Measurements from ENCODE around the gene COL2A1.

Gene COL2A1

DNA sequence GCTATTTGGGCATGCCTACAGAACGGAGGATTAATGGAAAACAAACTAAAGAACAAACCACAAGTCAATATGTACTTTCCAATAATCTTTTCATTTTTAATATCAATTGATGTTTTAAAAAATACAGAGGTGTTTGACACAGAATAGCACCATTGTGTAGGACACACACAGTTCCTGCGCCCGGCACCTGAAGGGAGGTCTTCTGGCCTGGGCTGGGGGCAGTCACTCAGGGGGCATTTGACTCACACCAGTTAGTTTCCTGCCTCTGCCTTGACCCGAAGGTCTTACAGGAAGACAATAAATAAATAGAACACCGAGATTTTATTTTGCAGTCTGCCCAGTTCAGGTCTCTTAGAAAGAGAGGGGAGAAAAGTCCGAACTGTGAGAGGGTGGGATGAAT lies 31.4 kb downstream of the COL2A1 start:
- no peaks in the 10 kb centered on the region for H3K79me2 ChIP-seq (ENCODE audit: insufficient read depth, low read length)
- H2AFZ ChIP-seq (ENCODE audit: low read depth, low read length, severe bottlenecking), result no peak overlapping the region
- H3K27me3 ChIP-seq (ENCODE audit: low read length), result no peaks in the 10 kb centered on the region
- H4K20me1 ChIP-seq (ENCODE audit: low read depth, low read length), result no peaks in the 10 kb centered on the region
- no peak overlapping the region for H3K4me2 ChIP-seq (ENCODE audit: low read depth, low read length, poor library complexity, severe bottlenecking)
- no peak overlapping the region for H3K9ac ChIP-seq (ENCODE audit: low read length)
- H3F3A ChIP-seq (ENCODE audit: insufficient read depth), result peaks cover 7% of the 10 kb centered on the region; the same call in 1 of the 2 replicates
- no peaks in the 10 kb centered on the region for H3K9me2 ChIP-seq (replicated peaks; ENCODE audit: insufficient read depth, low read length)
- H3K4me3 ChIP-seq (ENCODE audit: insufficient read depth, low read length, poor library complexity, severe bottlenecking), result no peak overlapping the region
- TF ChIP-seq EZH2phosphoT487 (conservative IDR thresholded peaks at IDR 0.05; ENCODE audit: low read length), result no peak
- TF ChIP-seq, protein P1, sequence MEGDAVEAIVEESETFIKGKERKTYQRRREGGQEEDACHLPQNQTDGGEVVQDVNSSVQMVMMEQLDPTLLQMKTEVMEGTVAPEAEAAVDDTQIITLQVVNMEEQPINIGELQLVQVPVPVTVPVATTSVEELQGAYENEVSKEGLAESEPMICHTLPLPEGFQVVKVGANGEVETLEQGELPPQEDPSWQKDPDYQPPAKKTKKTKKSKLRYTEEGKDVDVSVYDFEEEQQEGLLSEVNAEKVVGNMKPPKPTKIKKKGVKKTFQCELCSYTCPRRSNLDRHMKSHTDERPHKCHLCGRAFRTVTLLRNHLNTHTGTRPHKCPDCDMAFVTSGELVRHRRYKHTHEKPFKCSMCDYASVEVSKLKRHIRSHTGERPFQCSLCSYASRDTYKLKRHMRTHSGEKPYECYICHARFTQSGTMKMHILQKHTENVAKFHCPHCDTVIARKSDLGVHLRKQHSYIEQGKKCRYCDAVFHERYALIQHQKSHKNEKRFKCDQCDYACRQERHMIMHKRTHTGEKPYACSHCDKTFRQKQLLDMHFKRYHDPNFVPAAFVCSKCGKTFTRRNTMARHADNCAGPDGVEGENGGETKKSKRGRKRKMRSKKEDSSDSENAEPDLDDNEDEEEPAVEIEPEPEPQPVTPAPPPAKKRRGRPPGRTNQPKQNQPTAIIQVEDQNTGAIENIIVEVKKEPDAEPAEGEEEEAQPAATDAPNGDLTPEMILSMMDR (IDR thresholded peaks at IDR 0.05; ENCODE audit: insufficient read depth, low read length, poor library complexity, severe bottlenecking), result no peak
- H3K27ac ChIP-seq (ENCODE audit: low read depth, low read length), result no peak overlapping the region
- H3K36me3 ChIP-seq (ENCODE audit: low read length), result peaks cover 12% of the 10 kb centered on the region; the same call in 1 of the 2 replicates
- H3K9me3 ChIP-seq (ENCODE audit: insufficient read depth, low read length), result no peaks in the 10 kb centered on the region

DNA sequence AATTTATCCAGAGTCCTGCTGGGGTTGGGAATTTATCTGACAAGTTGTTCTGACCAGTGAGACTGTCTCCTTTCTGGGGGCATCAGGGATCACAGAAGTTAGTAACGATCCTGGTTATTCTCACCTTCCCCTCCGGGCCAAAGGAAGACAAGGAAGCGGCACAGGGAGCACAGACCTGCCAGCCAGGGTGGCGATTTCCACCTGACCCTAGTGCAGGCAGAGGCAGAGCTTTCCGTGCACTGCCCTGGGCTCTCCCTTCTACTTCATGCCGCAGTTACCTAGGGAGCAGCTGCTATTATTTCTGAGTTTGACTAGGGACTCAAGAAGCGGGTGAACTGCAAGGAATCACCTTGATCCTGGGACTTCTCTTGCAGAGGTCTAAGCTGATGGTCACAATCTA lies 33.4 kb downstream of the COL2A1 start:
- Histone ChIP-seq H2AFZ (ENCODE audit: low read depth, low read length, severe bottlenecking) (no peak overlapping the region), H3K36me3 (ENCODE audit: low read length) (peaks cover 27% of the 10 kb centered on the region; the same call in 1 of the 2 replicates), H3K9me2 (replicated peaks; ENCODE audit: insufficient read depth, low read length) (no peaks in the 10 kb centered on the region), H3K27ac (ENCODE audit: low read depth, low read length) (no peak overlapping the region), H3K27me3 (ENCODE audit: low read length) (no peaks in the 10 kb centered on the region), H3K9ac (ENCODE audit: low read length) (no peak overlapping the region), H3K4me3 (ENCODE audit: insufficient read depth, low read length, poor library complexity, severe bottlenecking) (no peak overlapping the region), H3F3A (ENCODE audit: insufficient read depth) (peaks cover 7% of the 10 kb centered on the region; the same call in 1 of the 2 replicates), H4K20me1 (ENCODE audit: low read depth, low read length) (no peaks in the 10 kb centered on the region), H3K9me3 (ENCODE audit: insufficient read depth, low read length) (no peaks in the 10 kb centered on the region), H3K79me2 (ENCODE audit: insufficient read depth, low read length) (no peaks in the 10 kb centered on the region), H3K4me2 (ENCODE audit: low read depth, low read length, poor library complexity, severe bottlenecking) (no peak overlapping the region)
- TF ChIP-seq EZH2phosphoT487 (conservative IDR thresholded peaks at IDR 0.05; ENCODE audit: low read length), result no peak
- TF ChIP-seq, protein P1 (IDR thresholded peaks at IDR 0.05; ENCODE audit: insufficient read depth, low read length, poor library complexity, severe bottlenecking), result no peak

DNA sequence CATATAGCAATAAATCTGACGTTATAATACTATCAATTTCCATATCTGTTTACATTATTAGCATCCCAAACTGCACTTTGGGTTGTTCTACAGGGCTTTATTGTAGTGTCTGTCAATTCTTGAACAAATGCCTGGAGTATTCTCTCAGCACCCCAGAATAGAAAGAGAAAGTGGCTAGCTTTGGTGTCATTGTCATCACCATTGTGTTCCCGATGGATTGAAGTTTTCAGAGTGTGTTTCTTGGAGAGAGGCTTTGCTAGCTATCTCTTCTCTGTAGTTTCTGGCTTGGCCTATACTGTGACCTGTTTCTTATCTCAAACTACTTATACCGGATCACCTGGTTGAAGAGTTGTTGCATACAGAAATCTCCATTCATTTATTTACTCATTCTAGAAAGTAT lies 34.4 kb downstream of the COL2A1 start:
- Histone ChIP-seq H2AFZ (ENCODE audit: low read depth, low read length, severe bottlenecking) (no peak overlapping the region), H4K20me1 (ENCODE audit: low read depth, low read length) (no peaks in the 10 kb centered on the region), H3K27ac (ENCODE audit: low read depth, low read length) (no peak overlapping the region), H3K79me2 (ENCODE audit: insufficient read depth, low read length) (peaks cover 1% of the 10 kb centered on the region; the same call in 1 of the 2 replicates), H3K9ac (ENCODE audit: low read length) (no peak overlapping the region), H3K36me3 (ENCODE audit: low read length) (peaks cover 35% of the 10 kb centered on the region; the same call in 1 of the 2 replicates), H3K9me3 (ENCODE audit: insufficient read depth, low read length) (no peaks in the 10 kb centered on the region), H3K27me3 (ENCODE audit: low read length) (no peaks in the 10 kb centered on the region), H3K4me3 (ENCODE audit: insufficient read depth, low read length, poor library complexity, severe bottlenecking) (no peak overlapping the region), H3F3A (ENCODE audit: insufficient read depth) (peaks cover 7% of the 10 kb centered on the region; the same call in 1 of the 2 replicates), H3K4me2 (ENCODE audit: low read depth, low read length, poor library complexity, severe bottlenecking) (no peak overlapping the region), H3K9me2 (replicated peaks; ENCODE audit: insufficient read depth, low read length) (no peaks in the 10 kb centered on the region)
- TF ChIP-seq EZH2phosphoT487 (conservative IDR thresholded peaks at IDR 0.05; ENCODE audit: low read length), result no peak
- TF ChIP-seq, protein P1 (IDR thresholded peaks at IDR 0.05; ENCODE audit: insufficient read depth, low read length, poor library complexity, severe bottlenecking), result no peak
